ENCODE measurements around the gene SHC2.

Gene SHC2

GRCh38 chr19:374183-374885, 86.5 kb downstream of the SHC2 start:
- no peak for DNase-seq (ENCODE audit: low read depth, low spot score)

- no peak for DNase-seq (ENCODE audit: low read depth, low spot score)
These were observed 87.2 kb downstream of the SHC2 start for GRCh38 chr19:373391-374182.

- DNase-seq (ENCODE audit: low read depth, low spot score), result peak; percentile 18
These were observed 88.4 kb downstream of the SHC2 start for GRCh38 chr19:372306-372890.

- no peak for DNase-seq (ENCODE audit: low read depth, low spot score)
These were observed 89.2 kb downstream of the SHC2 start for GRCh38 chr19:371501-372168.

- no peak for DNase-seq (ENCODE audit: low read depth, low spot score)
These were observed 90.0 kb downstream of the SHC2 start for GRCh38 chr19:370641-371330.

GRCh38 chr19:369876-370275, 91.0 kb downstream of the SHC2 start:
- DNase-seq (ENCODE audit: low read depth, low spot score), result no peak

- no peak for DNase-seq (ENCODE audit: low read depth, low spot score)
These were observed 91.6 kb downstream of the SHC2 start for GRCh38 chr19:369256-369655.

GRCh38 chr19:368630-369024, 92.2 kb downstream of the SHC2 start:
- no peak for DNase-seq (ENCODE audit: low read depth, low spot score)

GRCh38 chr19:367963-368629, 92.7 kb downstream of the SHC2 start:
- no peak for DNase-seq (ENCODE audit: low read depth, low spot score)

GRCh38 chr19:367561-367960, 93.3 kb downstream of the SHC2 start:
- no peak for DNase-seq (ENCODE audit: low read depth, low spot score)

- DNase-seq (ENCODE audit: low read depth, low spot score), result no peak
These were observed 93.9 kb downstream of the SHC2 start for GRCh38 chr19:366951-367350.
